ENCODE measurements around the gene TMEM132A. TPM values are rescaled to one million over a fixed set of nuclear protein-coding genes. Genes with fewer than 3 reads are reported as not detected.

TMEM132A gene
- polyA plus RNA-seq, 1 of the 3 experiments (the other 2 are of a cell fraction), result 66.9 TPM

GRCh38 chr11:60906132-60906972 lies 17.9 kb upstream of the TMEM132A start, which contains the start of gene PRPF19 (continued):
- no peak for TF ChIP-seq TEAD4 (IDR thresholded peaks at IDR 0.05; ENCODE audit: borderline replicate concordance, insufficient read depth)
- no peak for TF ChIP-seq RFX5 (IDR thresholded peaks at IDR 0.05; ENCODE audit: low read length)
- peak; percentile 88 for TF ChIP-seq GABPA (IDR thresholded peaks at IDR 0.05; ENCODE audit: low read depth)
- peak; percentile 86; the same call in 1 of the 2 replicates for TF ChIP-seq ZBTB33 (IDR thresholded peaks at IDR 0.05; ENCODE audit: borderline replicate concordance, low read depth)
- no peak; the same call in 1 of the 2 replicates for TF ChIP-seq PBX3 (IDR thresholded peaks at IDR 0.05)
- TF ChIP-seq MEF2A (IDR thresholded peaks at IDR 0.05; ENCODE audit: borderline replicate concordance, low read depth), result no peak; the same call in 1 of the 2 replicates
- TF ChIP-seq GATA2 (CRISPR knock-in tag; IDR thresholded peaks at IDR 0.05), result no peak
- TF ChIP-seq JUND (IDR thresholded peaks at IDR 0.05), result no peak
- peak; percentile 93 for TF ChIP-seq MAX (IDR thresholded peaks at IDR 0.05; ENCODE audit: low read depth)
- TF ChIP-seq TCF12 (IDR thresholded peaks at IDR 0.05), result no peak
- no peak for TF ChIP-seq USF2 (IDR thresholded peaks at IDR 0.05; ENCODE audit: borderline replicate concordance, low read depth, low read length)
- no peak for TF ChIP-seq FOXJ3 (CRISPR knock-in tag; IDR thresholded peaks at IDR 0.05)
- TF ChIP-seq REST (IDR thresholded peaks at IDR 0.05; ENCODE audit: low read depth, low read length), result peak; percentile 4; the same call in 1 of the 2 replicates
- no peak for TF ChIP-seq FOSL2 (IDR thresholded peaks at IDR 0.05; ENCODE audit: borderline replicate concordance, low read depth)
- TF ChIP-seq NFIC (IDR thresholded peaks at IDR 0.05; ENCODE audit: borderline replicate concordance), result no peak
- no peak for TF ChIP-seq EP300 (IDR thresholded peaks at IDR 0.05; ENCODE audit: borderline replicate concordance in 1 of 2, low read depth in 1 of 2, low read length in 1 of 2)
- TF ChIP-seq TAF1 (IDR thresholded peaks at IDR 0.05; ENCODE audit: borderline replicate concordance, low read depth, low read length), result peak; percentile 82
